ENCODE results near the gene LAX1.

LAX1 gene

GRCh38 chr1:203813581-203814341, 48.8 kb downstream of the LAX1 start:
- no peak for TF ChIP-seq FOXP2 (optimal IDR thresholded peaks at IDR 0.05; ENCODE audit: control extremely low read depth, extremely low read length, insufficient read depth)
- no peak for TF ChIP-seq EZH2 (IDR thresholded peaks at IDR 0.05)
- no peak for TF ChIP-seq POLR2AphosphoS5 (IDR thresholded peaks at IDR 0.05; ENCODE audit: borderline replicate concordance, low read depth, low read length)
- no peaks in the 10 kb centered on the region for H3K9me3 ChIP-seq (ENCODE audit: low read depth, low read length)
- H3K36me3 ChIP-seq (ENCODE audit: insufficient read depth, low read length): peaks cover 73% of the 10 kb centered on the region
- no peak overlapping the region for H3K9ac ChIP-seq (ENCODE audit: insufficient read length)
- no peak overlapping the region for H3K4me3 ChIP-seq
- no peak overlapping the region for H3K27ac ChIP-seq
- no peak for DNase-seq (ENCODE audit: low read depth, low spot score)

- H3K9ac ChIP-seq (ENCODE audit: insufficient read length): no peak overlapping the region
- DNase-seq (ENCODE audit: low read depth, low spot score): no peak
- no peak overlapping the region for H3K27ac ChIP-seq
- no peak overlapping the region for H3K4me3 ChIP-seq
- H3K9me3 ChIP-seq (ENCODE audit: low read depth, low read length): no peaks in the 10 kb centered on the region
- peaks cover 90% of the 10 kb centered on the region for H3K36me3 ChIP-seq (ENCODE audit: insufficient read depth, low read length)
- no peak for TF ChIP-seq POLR2AphosphoS5 (IDR thresholded peaks at IDR 0.05; ENCODE audit: borderline replicate concordance, low read depth, low read length)
- no peak for TF ChIP-seq EZH2 (IDR thresholded peaks at IDR 0.05)
- no peak for TF ChIP-seq FOXP2 (optimal IDR thresholded peaks at IDR 0.05; ENCODE audit: control extremely low read depth, extremely low read length, insufficient read depth)
Observed at GRCh38 chr1:203818399-203818798, 53.4 kb downstream of the LAX1 start.

GRCh38 chr1:203823306-203823705, 58.3 kb downstream of the LAX1 start:
- no peak for TF ChIP-seq FOXP2 (optimal IDR thresholded peaks at IDR 0.05; ENCODE audit: control extremely low read depth, extremely low read length, insufficient read depth)
- no peak for TF ChIP-seq POLR2AphosphoS5 (IDR thresholded peaks at IDR 0.05; ENCODE audit: borderline replicate concordance, low read depth, low read length)
- no peak for TF ChIP-seq EZH2 (IDR thresholded peaks at IDR 0.05)
- Histone ChIP-seq H3K9me3 (ENCODE audit: low read depth, low read length) (no peaks in the 10 kb centered on the region), H3K27ac (no peak overlapping the region), H3K4me3 (no peak overlapping the region), H3K9ac (ENCODE audit: insufficient read length) (no peak overlapping the region), H3K36me3 (ENCODE audit: insufficient read depth, low read length) (peaks cover 91% of the 10 kb centered on the region)
- DNase-seq (ENCODE audit: low read depth, low spot score): no peak
